ENCODE results near the gene HMGN4.
A peak's percentile ranks its signal among the peaks of the same experiment; 100 is the strongest.
"Not testable (repeated sequence)": the region's sequence is repeated elsewhere in the genome, so short reads cannot be mapped to it uniquely, and the experiment has no call there.

The HMGN4 gene

GRCh38 chr6:26537846-26538571 is at the start of gene HMGN4:
Gene HMGN4 (plus strand): TSS chr6:26538366. CDS start chr6:26545207, 6,841 bp downstream.
- peak; percentile 90 for DNase-seq

- no peak for DNase-seq
These were observed 47.9 kb upstream of the HMGN4 start for GRCh38 chr6:26489996-26490964.

- no peak for DNase-seq
These were observed 46.6 kb upstream of the HMGN4 start for GRCh38 chr6:26491604-26492003.

GRCh38 chr6:26493258-26493657 is 44.9 kb upstream of the HMGN4 start:
- DNase-seq = no peak

GRCh38 chr6:26494117-26494516 is 44.0 kb upstream of the HMGN4 start:
- no peak for DNase-seq

DNA sequence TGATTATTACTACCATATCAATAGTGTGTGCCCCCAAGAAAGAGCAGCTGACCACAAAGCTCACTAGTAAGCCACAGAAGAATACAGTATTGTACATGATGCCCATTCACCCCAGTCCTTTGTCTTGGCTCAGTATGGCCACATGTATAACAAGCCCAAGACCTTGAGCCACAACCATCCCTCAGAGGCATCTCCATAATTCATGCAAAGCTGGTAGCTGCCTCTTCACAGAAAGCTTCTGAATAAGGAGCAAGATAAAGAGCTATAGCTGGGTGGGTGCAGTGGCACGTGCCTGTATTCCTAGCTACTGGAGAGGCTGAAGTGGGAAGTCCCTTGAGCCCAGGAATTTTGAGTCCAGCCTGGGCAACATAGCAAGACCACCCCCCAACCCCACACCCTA is 42.9 kb upstream of the HMGN4 start:
- no peak for DNase-seq

GRCh38 chr6:26497610-26498009 is 40.6 kb upstream of the HMGN4 start:
- no peak for DNase-seq

GRCh38 chr6:26500102-26500501 is 38.1 kb upstream of the HMGN4 start, which contains the start of gene BTN1A1:
Gene BTN1A1 (plus strand): TSS chr6:26500303. CDS start chr6:26501287, 984 bp downstream.
- no peak for DNase-seq

DNA sequence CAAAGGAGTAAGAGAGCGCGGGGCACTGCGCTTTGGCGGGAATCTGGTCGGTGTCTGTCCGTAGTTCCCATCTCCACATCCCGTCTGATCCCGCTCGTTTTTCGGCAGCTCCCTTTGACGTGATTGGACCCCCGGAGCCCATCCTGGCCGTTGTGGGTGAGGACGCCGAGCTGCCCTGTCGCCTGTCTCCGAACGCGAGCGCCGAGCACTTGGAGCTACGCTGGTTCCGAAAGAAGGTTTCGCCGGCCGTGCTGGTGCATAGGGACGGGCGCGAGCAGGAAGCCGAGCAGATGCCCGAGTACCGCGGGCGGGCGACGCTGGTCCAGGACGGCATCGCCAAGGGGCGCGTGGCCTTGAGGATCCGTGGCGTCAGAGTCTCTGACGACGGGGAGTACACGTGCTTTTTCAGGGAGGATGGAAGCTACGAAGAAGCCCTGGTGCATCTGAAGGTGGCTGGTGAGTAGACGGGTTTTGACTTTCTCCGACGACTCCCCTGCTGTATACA is 36.6 kb upstream of the HMGN4 start:
- DNase-seq = peak; percentile 65

DNA sequence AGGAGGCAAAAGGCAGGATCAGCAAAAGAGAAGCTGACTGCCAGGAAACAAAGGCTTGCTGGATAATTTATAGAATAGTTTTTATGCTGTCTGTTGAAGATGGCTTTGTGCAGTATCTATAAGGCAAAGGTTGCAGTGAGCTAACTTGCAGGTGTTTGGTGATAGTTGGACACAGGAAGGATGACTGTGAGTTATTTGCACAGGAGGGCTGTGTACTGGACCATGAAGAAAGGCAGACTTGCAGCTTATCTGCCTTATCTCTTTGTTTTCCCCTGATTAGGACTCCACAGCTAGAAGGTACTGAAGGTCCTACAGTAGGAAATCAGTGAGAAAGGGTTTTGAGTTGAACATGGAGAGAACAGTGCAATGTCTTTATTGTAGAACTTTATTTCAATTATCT is 36.0 kb upstream of the HMGN4 start:
- DNase-seq = no peak

DNA sequence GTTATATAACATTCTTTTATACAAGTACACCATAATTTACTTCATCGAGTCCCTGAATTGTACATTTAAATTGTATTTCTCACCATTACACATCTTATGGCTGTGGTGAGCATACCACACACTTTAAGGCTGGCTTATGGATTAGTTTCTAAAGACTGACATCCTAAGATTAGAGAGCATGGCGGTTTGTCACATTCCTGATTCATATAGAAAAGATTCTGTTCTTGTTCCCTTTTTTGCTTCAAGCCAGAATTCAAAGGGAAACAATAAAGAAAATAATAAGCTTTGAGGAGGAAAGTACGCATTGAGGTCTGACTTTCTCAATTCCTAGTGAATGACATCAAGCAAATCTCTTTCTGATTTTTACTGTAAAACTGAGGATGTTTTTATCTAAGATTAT is 35.5 kb upstream of the HMGN4 start:
- DNase-seq = no peak

- DNase-seq = no peak
These were observed 30.5 kb upstream of the HMGN4 start for GRCh38 chr6:26507658-26508057.

- not testable (repeated sequence) for DNase-seq
These were observed 27.1 kb upstream of the HMGN4 start for GRCh38 chr6:26511033-26511432.

DNA sequence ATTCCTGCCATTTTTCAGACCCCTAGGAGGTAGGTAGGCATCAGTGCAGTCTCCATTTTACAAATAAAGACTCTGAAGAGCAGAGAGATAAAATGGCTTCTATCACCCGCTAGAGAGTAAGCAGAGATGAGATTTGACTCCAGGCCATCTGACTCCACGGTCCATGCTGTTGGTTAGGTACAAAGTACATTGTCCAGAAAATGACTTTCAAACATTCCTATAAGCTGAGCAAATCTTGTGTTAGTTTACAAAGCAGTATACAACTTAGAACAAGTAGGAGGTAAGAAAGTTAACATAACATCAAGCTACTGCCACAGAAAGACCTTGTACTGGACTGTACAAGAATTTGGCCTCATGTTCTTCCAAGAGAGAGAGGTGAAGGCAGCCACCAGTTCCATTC is 23.2 kb upstream of the HMGN4 start:
- DNase-seq = no peak

DNA sequence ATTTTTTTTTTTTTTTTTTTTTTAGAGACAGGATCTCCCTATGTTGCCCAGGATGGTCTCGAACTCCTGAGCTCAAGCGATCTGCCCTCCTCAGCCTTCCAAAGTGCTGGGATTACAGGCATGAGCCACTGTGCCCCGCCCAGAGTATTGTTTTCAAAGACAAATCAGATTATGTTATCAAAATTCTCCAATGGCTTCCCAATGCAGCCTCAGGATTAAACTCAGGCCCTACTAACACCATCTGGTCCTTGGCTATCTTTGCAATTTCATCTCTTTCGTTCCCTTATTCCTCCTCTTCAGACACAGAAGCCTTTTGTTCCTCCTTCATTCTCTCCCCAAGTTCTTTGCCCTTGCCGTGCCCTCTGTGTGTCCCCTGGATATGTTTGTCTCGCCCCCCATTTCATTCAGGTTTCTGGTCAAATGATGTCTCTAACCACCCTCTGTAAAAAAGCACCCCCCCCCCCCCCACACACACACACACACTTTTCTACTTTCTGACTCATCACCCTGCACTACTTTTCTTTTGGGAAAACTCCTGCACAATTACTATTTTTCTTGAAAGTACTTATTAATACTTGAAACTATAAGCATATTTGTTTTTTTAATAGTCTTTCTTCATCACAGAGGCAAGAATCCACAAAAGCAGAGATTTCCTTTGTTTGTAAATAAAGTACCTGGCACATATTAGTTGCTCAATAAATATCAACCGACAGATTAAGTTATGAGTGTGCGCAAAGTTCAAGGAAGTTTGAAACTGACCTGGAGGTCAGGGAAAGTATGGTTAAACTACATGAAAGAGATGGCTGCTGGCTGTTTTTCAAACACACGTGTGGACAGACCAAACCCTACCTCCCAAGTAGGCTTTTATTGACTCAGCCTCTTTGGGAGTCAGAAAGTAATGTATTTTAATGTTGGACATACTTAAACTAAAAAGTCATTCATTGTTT is 21.4 kb upstream of the HMGN4 start:
- DNase-seq = no peak

- DNase-seq = no peak
These were observed 18.8 kb upstream of the HMGN4 start for GRCh38 chr6:26519359-26519758.

- no peak for DNase-seq
These were observed 17.8 kb upstream of the HMGN4 start for GRCh38 chr6:26520237-26520849.

- DNase-seq = peak; percentile 94
These were observed 17.1 kb upstream of the HMGN4 start for GRCh38 chr6:26520850-26521599.

DNA sequence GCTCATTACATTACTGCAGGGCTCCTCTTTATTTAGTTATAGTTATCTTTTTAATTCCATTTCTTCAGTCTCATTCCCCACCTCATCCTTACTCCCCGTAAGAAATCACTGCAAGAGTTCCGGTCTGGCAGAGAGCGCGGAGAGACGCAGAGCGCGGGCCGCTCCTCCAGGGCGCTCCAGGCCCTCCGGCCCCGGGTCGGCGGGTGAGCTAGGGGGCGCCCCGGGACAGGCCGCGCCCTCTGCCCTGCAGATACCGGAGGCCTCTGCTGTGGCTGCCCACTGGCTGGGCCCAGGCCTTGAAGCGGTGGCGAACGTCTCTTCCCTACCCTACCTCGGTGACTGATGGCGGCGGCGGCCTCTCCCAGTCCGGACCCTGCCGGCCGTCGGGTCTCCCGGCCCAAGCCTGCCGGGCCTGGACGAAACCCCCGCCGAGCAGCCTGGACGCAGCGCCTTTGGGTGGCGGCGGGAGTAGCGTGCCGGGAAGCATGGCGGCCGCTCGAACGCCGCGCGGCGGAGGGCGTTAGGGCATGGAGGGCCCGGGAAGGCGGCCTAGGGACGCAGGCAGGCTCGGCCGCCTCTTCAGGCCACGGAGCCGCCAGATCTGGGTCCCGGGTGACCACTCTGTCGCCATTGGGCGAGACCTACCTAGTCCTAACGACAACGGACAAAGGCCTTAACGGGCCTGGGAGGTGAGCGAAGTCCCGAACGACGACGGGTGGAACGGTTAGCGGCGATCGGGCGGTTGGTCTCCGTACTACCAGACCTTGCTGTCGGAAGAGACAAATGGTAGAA is 16.4 kb upstream of the HMGN4 start:
- DNase-seq = peak; percentile 90

DNA sequence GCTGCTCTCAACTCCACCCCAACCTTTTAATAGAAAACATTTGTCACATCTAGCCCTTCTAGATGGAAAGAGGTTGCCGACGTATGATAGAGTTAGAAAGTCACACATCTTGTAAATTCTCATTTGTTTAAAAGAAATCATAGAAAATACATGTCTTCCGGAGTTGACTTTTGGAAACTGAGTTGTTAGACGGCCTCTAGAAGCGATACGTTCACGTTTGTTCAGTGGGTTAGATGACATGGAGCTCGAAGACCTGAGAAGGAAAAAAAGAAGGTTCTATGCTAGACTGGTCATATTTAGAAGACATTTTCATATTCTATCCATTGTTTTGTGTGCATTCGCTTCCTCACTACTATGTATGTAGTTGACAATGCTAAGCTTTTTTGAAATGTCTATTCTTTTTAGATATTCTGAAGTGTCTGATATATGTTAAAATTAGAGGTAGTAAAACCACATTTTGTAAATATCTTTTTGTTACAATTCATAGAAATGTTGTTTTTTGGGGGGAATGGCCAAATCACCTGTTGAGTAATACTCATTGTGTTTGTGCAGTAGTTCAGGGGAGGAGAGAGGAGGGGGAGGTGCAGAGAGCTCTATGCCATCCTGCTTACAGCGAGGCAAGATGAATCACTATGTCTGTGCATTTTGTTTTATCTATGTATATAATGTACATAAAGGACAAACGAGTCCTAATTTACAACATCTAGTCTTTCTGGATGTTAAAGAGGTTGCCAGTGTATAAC is 15.5 kb upstream of the HMGN4 start:
- not testable (repeated sequence) for DNase-seq

All from right forelimb (tissue), 1 donor.